ENCODE results near the gene FAM234B.

GRCh38 chr12:13023811-13024530 is 20.2 kb upstream of the FAM234B start:
- TF ChIP-seq ZNF384 (IDR thresholded peaks at IDR 0.05), result no peak
- TF ChIP-seq FOXM1 (IDR thresholded peaks at IDR 0.05; ENCODE audit: borderline replicate concordance), result no peak
- no peak for TF ChIP-seq BHLHE40 (IDR thresholded peaks at IDR 0.05; ENCODE audit: borderline replicate concordance)
- TF ChIP-seq SP1 (IDR thresholded peaks at IDR 0.05), result no peak

Data from HEK293T (cell line).